Loucy (cell line): Measurements from ENCODE around the gene SP140L.

Experiments
- H2AFZ ChIP-seq: fragments of 200-600 bp; sonication (generic); 2 replicates; pipeline ENCODE4 v1.6.0; 2016; ENCODE audit warnings: antibody characterized with exemption, mild to moderate bottlenecking, low read length, moderate library complexity
- H3F3A ChIP-seq: fragments of 200-600 bp; 2 replicates; pipeline ENCODE4 v1.6.0; 2016; ENCODE audit warnings: antibody characterized with exemption, low read depth, mild to moderate bottlenecking
- H3K27me3 ChIP-seq: fragments of 200-600 bp; sonication (generic); 2 replicates; pipeline ENCODE4 v1.6.1; 2014; ENCODE audit warnings: low read length, mild to moderate bottlenecking; ENCODE audit not compliant: insufficient read depth, poor library complexity, severe bottlenecking
- H3K36me3 ChIP-seq: fragments of 200-600 bp; sonication (generic); 2 replicates; pipeline ENCODE4 v1.6.1; 2016; ENCODE audit warnings: low read length; ENCODE audit not compliant: insufficient read depth
- H3K4me1 ChIP-seq: fragments of 200-600 bp; sonication (generic); 2 replicates; pipeline ENCODE4 v1.5.1; 2014; ENCODE audit warnings: low read length, mild to moderate bottlenecking; ENCODE audit not compliant: insufficient read depth, poor library complexity, severe bottlenecking
- H3K4me2 ChIP-seq: fragments of 200-600 bp; sonication (generic); 2 replicates; pipeline ENCODE4 v1.6.0; 2014; ENCODE audit warnings: antibody characterized with exemption, low read length, low read depth, mild to moderate bottlenecking; ENCODE audit not compliant: poor library complexity, severe bottlenecking
- H3K4me3 ChIP-seq: fragments of 200-600 bp; sonication (generic); 2 replicates; pipeline ENCODE4 v1.5.1; 2014; ENCODE audit warnings: low read length, mild to moderate bottlenecking, mixed read lengths; ENCODE audit not compliant: poor library complexity, severe bottlenecking
- H3K79me2 ChIP-seq: fragments of 200-600 bp; sonication (generic); 2 replicates; pipeline ENCODE4 v1.6.1; 2014; ENCODE audit warnings: low read length; ENCODE audit not compliant: insufficient read depth
- H3K9ac ChIP-seq: fragments of 200-600 bp; sonication (generic); 2 replicates; pipeline ENCODE4 v1.6.0; 2014; ENCODE audit warnings: mild to moderate bottlenecking, low read depth, low read length, moderate library complexity; ENCODE audit not compliant: poor library complexity, severe bottlenecking
- H3K9me2 ChIP-seq: fragments of 200-600 bp; sonication (generic); replicated peaks from 2 replicates; pipeline ENCODE4 v1.6.1; 2016; ENCODE audit warnings: low read depth, low read length, mixed read lengths
- H3K9me3 ChIP-seq: fragments of 200-600 bp; sonication (generic); 2 replicates; pipeline ENCODE4 v1.6.1; 2014; ENCODE audit warnings: mild to moderate bottlenecking, antibody characterized with exemption, low read length, low read depth; ENCODE audit not compliant: insufficient read depth
- H4K20me1 ChIP-seq: fragments of 200-600 bp; sonication (generic); 2 replicates; pipeline ENCODE4 v1.6.0; 2014; ENCODE audit warnings: antibody characterized with exemption, low read length, mild to moderate bottlenecking; ENCODE audit not compliant: insufficient read depth, poor library complexity, severe bottlenecking
- CTCF ChIP-seq: fragments of 200-600 bp; sonication (generic); conservative IDR thresholded peaks from 2 replicates; pipeline ENCODE4 v1.5.1; 2014; ENCODE audit warnings: mild to moderate bottlenecking, antibody characterized with exemption, low read length
- EZH2phosphoT487 ChIP-seq: fragments of 200-600 bp; IDR thresholded peaks from 2 replicates; pipeline ENCODE4 v1.6.1; 2018; ENCODE audit warnings: antibody characterized with exemption, mild to moderate bottlenecking, moderate library complexity, borderline replicate concordance

SP140L gene

GRCh38 chr2:230410861-230411569 lies 84.0 kb downstream of the SP140L start:
- TF ChIP-seq CTCF: no peak
- TF ChIP-seq EZH2phosphoT487: no peak
- H3K9me3 ChIP-seq: no peaks in the 10 kb centered on the region
- H3K27me3 ChIP-seq: no peaks in the 10 kb centered on the region
- H3F3A ChIP-seq: no peaks in the 10 kb centered on the region
- H3K4me2 ChIP-seq: peak overlapping the region; percentile 91
- no peaks in the 10 kb centered on the region for H3K36me3 ChIP-seq
- peak overlapping the region; percentile 96 for H2AFZ ChIP-seq
- H3K4me3 ChIP-seq: peak overlapping the region; percentile 84
- peaks cover 27% of the 10 kb centered on the region for H3K4me1 ChIP-seq
- H3K79me2 ChIP-seq: no peaks in the 10 kb centered on the region; the same call in 1 of the 2 replicates
- no peaks in the 10 kb centered on the region for H4K20me1 ChIP-seq
- H3K9me2 ChIP-seq: no peaks in the 10 kb centered on the region
- peak overlapping the region; percentile 77 for H3K9ac ChIP-seq

- peak overlapping the region; percentile 91 for H3K4me2 ChIP-seq
- H3K4me3 ChIP-seq: peak overlapping the region; percentile 84
- peak overlapping the region; percentile 96 for H2AFZ ChIP-seq
- peak overlapping the region; percentile 77 for H3K9ac ChIP-seq
- peaks cover 32% of the 10 kb centered on the region for H3K4me1 ChIP-seq
- no peaks in the 10 kb centered on the region for H4K20me1 ChIP-seq
- H3F3A ChIP-seq: no peaks in the 10 kb centered on the region
- no peaks in the 10 kb centered on the region for H3K27me3 ChIP-seq
- TF ChIP-seq CTCF (no peak), EZH2phosphoT487 (no peak)
- H3K9me3 ChIP-seq: no peaks in the 10 kb centered on the region
- H3K36me3 ChIP-seq: no peaks in the 10 kb centered on the region
- H3K79me2 ChIP-seq: peaks cover 7% of the 10 kb centered on the region
- H3K9me2 ChIP-seq: no peaks in the 10 kb centered on the region
Measured at GRCh38 chr2:230411570-230412370, 84.8 kb downstream of the SP140L start.

- peak overlapping the region; percentile 84 for H3K4me3 ChIP-seq
Measured at GRCh38 chr2:230412371-230412711, 85.3 kb downstream of the SP140L start.

More at GRCh38 chr2:230412371-230412711, 85.3 kb downstream of the SP140L start:
- Histone ChIP-seq H3K9me2 (no peaks in the 10 kb centered on the region), H3K9me3 (no peaks in the 10 kb centered on the region), H2AFZ (peak overlapping the region; percentile 96), H3K27me3 (no peaks in the 10 kb centered on the region), H3K9ac (peak overlapping the region; percentile 77), H3K79me2 (peaks cover 13% of the 10 kb centered on the region), H3K4me1 (peaks cover 35% of the 10 kb centered on the region), H3K36me3 (no peaks in the 10 kb centered on the region), H3K4me2 (peak overlapping the region; percentile 91), H4K20me1 (no peaks in the 10 kb centered on the region), H3F3A (no peaks in the 10 kb centered on the region)
- TF ChIP-seq CTCF (no peak), EZH2phosphoT487 (no peak)
